K562 (cell line): ENCODE data around the gene ELMO3. TPM values are rescaled to one million over a fixed set of nuclear protein-coding genes. Genes with fewer than 3 reads are reported as not detected.

Experiments
- CBX5 ChIP-seq: IDR thresholded peaks from 2 replicates; pipeline ENCODE4 v1.6.1; 2014; ENCODE audit warnings: low read depth, borderline replicate concordance
- ESRRB ChIP-seq: fragments of 250-450 bp; sonication (Bioruptor Pico); IDR thresholded peaks from 2 replicates; pipeline ENCODE4 v1.5.0; 2020; ENCODE audit warnings: mild to moderate bottlenecking, moderate library complexity, borderline replicate concordance
- ZNF407 ChIP-seq: fragments of 450-650 bp; IDR thresholded peaks from 2 replicates; pipeline ENCODE4 v1.6.1; 2016; ENCODE audit warnings: low read depth
- polyA plus RNA-seq, 8 experiments: library from polyadenylated mRNA; depleted of rRNA in 4 of 8; stranded (reverse) in 5 of 8; unstranded in 3 of 8; fragments of >200 nt; fragmentation: Nextera tagmentation in 2 of 8; fragmentation: Illumina TruSeq in 1 of 8; extraction: Ambion mirVana in 2 of 8; extraction: Trizol in 1 of 8; gene quantifications; 2 replicates each; pipeline versions ENCODE4 v1.2.1 to v1.2.3, GENCODE V29; 2011 to 2014; ENCODE audit warnings: inconsistent platforms in 1 of 8, missing spikeins in 1 of 8
- total RNA-seq, 7 experiments: library from RNA; depleted of rRNA in 6 of 7; stranded (reverse); fragments of >200 nt in 6 of 7; fragmentation: Illumina TruSeq in 2 of 7; extraction: Trizol in 2 of 7; gene quantifications; 2 replicates each; pipeline versions ENCODE4 v1.2.1 to v1.2.3, GENCODE V29; 2011 to 2021; ENCODE audit warnings: low replicate concordance in 1 of 7

The ELMO3 gene
- total and polyA plus RNA-seq, 9 of the 15 experiments (the other 6 are each of a cell fraction or from before 2014, with no cell fraction given) = 0.04 to 5.1 (median 1.5) TPM

GRCh38 chr16:67154578-67155294 lies 44.2 kb upstream of the ELMO3 start (continued):
- TF ChIP-seq ZNF407 = no peak
- no peak for TF ChIP-seq ESRRB (CRISPR knock-in tag)
- TF ChIP-seq CBX5 = no peak
